Hepatic stellate cell (primary cell): Measurements from ENCODE around the gene CALML3.

Experiments used
- DNase-seq: peaks from one replicate; pipeline ENCODE4 v3.0.0; 2011; ENCODE audit warnings: low spot score

CALML3 gene

GRCh38 chr10:5527332-5528200 is 2.8 kb downstream of the CALML3 start:
- DNase-seq = no peak

- DNase-seq = no peak
These were observed 4.4 kb downstream of the CALML3 start for GRCh38 chr10:5528989-5529701.

- DNase-seq = no peak
These were observed 5.1 kb downstream of the CALML3 start for GRCh38 chr10:5529702-5530411.

- DNase-seq = no peak
These were observed 5.6 kb downstream of the CALML3 start for GRCh38 chr10:5530412-5530806.

GRCh38 chr10:5530846-5531557 is 6.2 kb downstream of the CALML3 start:
- DNase-seq = no peak

- DNase-seq = no peak
These were observed 7.0 kb downstream of the CALML3 start for GRCh38 chr10:5531558-5532306.

- no peak for DNase-seq
These were observed 7.5 kb downstream of the CALML3 start for GRCh38 chr10:5532307-5532605.

- DNase-seq = no peak
These were observed 7.9 kb downstream of the CALML3 start for GRCh38 chr10:5532618-5533097.

- DNase-seq = no peak
These were observed 8.5 kb downstream of the CALML3 start for GRCh38 chr10:5533098-5533731.

- DNase-seq = no peak
These were observed 9.5 kb downstream of the CALML3 start for GRCh38 chr10:5534051-5534821.

GRCh38 chr10:5534880-5535856 is 10.4 kb downstream of the CALML3 start:
- no peak for DNase-seq

GRCh38 chr10:5536486-5537081 is 11.8 kb downstream of the CALML3 start:
- no peak for DNase-seq

- no peak for DNase-seq
These were observed 12.9 kb downstream of the CALML3 start for GRCh38 chr10:5537684-5538083.

GRCh38 chr10:5538446-5538845 is 13.7 kb downstream of the CALML3 start:
- DNase-seq = no peak

- no peak for DNase-seq
These were observed 14.3 kb downstream of the CALML3 start for GRCh38 chr10:5538892-5539651.

GRCh38 chr10:5540080-5540479 is 15.3 kb downstream of the CALML3 start:
- DNase-seq = no peak

- no peak for DNase-seq
These were observed 16.1 kb downstream of the CALML3 start for GRCh38 chr10:5540891-5541290.

GRCh38 chr10:5542100-5542499 is 17.3 kb downstream of the CALML3 start:
- DNase-seq = no peak
